ENCODE measurements around the gene SMOC2.
A peak's percentile ranks its signal among the peaks of the same experiment; 100 is the strongest.

SMOC2 gene

DNA sequence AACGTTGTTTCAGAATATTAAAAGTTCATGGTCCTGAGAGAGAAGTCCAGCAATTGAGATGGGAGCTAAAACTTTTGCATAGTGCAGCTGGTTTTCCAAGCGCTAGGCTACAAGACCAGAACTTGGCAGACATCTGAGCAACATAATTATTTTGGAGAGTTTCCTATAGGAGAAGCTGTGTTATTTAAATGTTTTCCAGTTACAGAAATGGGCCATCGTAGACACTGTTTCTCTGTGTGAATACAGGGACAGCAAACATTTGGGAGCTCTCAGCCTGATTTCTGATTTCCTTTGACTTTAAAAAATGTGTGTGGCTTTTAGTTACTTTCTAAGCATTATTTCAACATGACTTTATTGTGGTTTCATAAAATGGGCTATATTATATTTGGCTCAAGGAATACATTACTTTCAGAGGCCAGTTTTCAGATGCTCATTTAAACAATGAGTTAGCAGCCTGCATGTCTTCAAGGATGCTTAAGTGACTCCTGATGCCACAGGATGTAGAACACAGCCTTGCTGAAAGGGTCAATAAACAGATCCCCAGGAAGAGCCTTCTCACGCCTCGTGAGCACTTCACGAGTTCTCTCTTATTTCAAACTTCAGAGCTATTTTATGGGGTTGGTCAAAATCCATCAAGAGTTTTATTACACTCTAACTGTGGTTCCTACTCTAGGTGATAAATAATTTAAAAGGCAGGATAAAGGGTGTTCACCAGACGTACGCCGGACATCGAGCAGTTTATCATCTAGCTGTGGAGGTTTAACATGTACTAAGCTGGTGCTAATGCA lies 193.8 kb downstream of the SMOC2 start:
- no peak for DNase-seq

DNA sequence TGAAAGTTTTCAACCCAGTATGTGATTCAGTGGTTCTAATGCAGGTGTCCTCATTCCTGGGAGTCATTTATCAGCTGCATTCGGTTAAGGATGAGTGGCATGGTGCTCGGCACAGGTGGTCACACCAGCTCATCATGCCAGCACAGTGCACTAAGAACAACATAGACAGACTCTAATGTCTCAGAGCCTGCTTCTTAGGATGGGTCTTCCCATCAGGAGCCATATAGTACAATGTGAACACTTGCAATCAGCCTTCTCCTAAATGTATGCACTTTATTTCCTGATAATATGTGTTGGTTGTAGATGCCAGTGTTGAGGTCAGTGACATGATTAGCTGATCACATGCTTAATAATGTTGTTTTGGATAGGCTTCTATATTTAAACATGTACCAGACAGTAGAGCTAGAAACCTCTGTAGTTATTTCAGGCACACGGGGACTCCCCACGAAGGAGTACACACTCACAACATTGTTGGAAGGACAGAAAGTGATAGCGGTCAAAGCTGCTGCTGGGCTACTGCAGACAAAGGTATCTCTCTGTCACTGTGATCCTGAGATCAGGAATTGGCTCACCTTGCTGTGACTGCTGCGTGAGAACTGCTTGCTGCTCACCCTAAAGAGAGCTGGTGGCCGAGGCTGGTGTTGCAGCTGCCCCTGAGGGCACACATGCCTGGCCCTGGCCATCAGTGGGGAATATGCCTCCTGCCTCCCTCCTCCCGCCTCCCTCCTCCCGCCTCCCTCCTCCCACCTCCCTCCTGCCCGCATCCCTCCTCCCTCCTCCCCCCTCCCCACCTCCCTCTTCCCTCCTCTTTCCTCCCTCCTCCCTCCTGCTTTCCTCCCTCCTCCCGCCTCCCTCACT lies 195.4 kb downstream of the SMOC2 start:
- no peak for DNase-seq

- DNase-seq, result no peak
Observed at GRCh38 chr6:168637834-168638233, 196.8 kb downstream of the SMOC2 start.

GRCh38 chr6:168638468-168639271 lies 197.7 kb downstream of the SMOC2 start:
- no peak for DNase-seq

DNA sequence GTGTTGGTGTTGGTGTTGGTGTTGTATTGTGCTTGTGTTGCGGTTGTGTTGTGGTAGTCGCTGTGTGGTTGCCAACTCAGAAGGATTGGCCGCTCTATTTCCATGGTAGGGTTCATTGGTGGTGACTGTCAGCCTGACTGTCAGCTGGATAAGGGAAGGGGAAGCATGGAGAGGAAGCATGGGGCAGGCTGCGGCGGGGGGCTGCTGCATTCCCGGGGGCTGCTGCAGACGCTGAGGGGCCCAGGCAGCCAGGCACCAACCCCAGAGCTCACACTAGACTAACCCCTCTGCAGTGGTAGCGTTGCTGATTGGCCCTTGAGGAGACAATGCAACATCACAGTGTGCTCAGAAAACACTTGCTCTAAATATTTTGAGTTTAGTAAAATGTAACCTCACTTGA lies 199.2 kb downstream of the SMOC2 start:
- DNase-seq, result no peak

- DNase-seq, result no peak
Observed at GRCh38 chr6:168640768-168641167, 199.8 kb downstream of the SMOC2 start.

DNA sequence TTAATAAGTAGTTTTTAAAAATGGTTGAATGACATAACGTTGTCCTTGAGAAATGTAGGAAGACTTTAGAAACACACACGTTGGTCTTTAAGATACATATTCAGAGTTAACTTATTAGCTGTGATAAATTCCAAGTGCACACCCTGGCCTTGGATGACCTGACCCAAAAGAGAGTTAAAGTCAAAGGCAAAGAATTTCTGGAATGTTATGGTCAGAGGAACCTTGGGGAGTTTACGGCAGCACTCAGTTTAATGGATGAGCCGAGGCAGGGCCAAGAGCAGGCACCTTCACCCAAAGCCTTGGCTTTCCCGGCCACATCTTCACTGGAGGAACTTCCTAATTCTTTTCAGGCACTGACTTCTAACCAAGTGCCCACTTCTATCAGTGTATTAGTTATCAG lies 200.5 kb downstream of the SMOC2 start:
- DNase-seq, result no peak

DNA sequence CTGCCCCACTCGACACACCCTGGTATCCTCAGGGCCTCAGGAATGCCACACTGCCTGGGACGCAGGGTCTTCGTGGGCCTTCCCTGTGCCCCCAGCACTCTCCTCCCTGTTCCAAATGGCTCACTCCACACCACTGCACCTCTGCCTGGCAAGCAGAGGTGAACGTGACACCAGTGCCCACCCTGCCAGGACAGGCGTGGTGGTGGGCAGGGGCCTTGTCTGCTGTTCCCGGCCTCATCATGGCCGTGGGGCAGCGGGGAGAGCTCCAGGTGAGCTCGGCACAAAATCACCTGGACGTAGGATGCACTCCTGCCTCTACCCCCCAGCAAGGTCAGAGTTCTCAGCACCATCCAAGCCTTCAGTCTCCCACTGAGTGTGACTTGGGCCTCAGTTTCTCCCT lies 202.4 kb downstream of the SMOC2 start:
- DNase-seq, result no peak

- no peak for DNase-seq
Observed at GRCh38 chr6:168645326-168645725, 204.3 kb downstream of the SMOC2 start.

GRCh38 chr6:168647271-168647670 lies 206.3 kb downstream of the SMOC2 start:
- no peak for DNase-seq

- DNase-seq, result peak; percentile 69
Observed at GRCh38 chr6:168648240-168649125, 207.5 kb downstream of the SMOC2 start.

GRCh38 chr6:168649209-168649608 lies 208.2 kb downstream of the SMOC2 start:
- DNase-seq, result no peak

GRCh38 chr6:168650671-168651111 lies 209.7 kb downstream of the SMOC2 start:
- no peak for DNase-seq

DNA sequence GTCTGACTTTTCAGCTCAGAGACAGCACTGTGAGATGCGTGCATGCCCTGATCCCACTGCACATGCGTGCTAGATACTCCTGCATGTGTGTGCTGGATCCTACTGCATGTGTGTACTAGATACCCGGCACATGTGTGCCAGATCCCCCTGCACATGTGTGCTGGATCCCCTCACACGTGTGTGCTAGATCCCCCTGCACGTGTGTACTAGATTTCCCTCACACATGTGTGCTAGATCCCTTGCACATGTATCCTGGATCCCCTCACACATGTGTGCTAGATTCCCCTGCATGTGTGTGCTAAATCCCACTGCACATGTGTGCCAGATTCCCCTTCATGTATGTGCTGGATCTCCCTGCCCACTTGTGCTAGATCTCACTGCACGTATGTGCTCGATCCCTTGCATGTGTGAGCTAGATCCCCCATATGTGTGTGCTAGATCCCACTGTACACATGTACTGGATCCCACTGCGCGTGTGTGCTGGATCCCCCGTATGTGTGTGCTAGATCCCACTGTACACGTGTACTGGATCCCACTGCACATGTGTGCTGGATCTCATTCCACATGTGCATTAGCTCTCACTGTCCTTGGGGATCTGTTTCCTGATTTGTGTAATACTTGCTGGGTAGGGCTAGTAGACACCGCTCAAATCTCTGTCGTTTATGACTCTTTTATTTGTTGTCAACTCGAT lies 214.6 kb downstream of the SMOC2 start:
- no peak for DNase-seq

DNA sequence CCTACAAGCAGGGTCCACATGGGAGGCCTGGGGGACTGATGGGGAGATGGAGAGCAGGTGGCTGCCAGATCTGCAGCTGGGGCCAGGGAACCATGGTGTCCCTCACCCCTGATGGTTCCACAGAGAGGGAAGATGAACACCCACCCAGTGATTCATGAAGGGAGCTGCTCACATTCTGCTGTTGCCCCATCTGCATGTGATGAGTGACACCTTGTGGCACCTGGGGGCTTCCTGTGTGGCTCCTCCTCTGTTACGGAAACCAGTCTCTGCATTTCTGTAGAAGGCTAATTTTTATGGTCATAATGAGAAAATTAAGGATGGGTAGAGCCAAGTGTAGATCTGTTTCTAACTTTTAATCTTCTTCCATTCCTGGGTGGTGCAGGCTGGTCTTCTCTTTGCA lies 217.1 kb downstream of the SMOC2 start:
- no peak for DNase-seq

DNA sequence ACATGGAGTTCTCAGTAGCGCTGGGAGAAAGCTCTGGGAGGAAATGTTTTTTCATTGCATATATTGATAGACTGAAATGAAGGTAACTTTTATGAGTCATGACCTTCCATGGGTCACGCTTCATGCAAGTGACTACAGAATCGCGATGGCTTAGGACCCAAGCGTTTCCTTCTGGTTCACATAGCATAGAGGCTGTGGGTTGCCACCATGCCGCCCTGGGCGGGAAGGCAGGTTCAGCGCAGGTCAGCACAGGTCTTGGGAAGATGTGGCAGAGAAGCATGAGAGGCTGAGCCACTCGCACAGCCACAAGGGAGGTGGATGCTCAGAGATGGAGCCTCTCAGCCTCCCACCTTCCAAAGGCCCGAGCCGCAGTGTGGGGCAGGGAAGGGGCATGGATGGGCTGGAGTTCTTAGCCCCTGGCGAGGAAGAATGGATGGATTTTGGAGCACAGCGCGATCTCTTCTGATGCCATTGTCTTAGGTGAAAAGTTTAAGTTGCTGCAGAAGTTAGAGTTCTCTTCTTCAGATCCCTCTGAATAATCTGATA lies 219.5 kb downstream of the SMOC2 start:
- no peak for DNase-seq

GRCh38 chr6:168662301-168662936 lies 221.4 kb downstream of the SMOC2 start:
- no peak for DNase-seq

GRCh38 chr6:168663041-168663440 lies 222.1 kb downstream of the SMOC2 start:
- no peak for DNase-seq

- no peak for DNase-seq
Observed at GRCh38 chr6:168664956-168665355, 224.0 kb downstream of the SMOC2 start.

- DNase-seq, result no peak
Observed at GRCh38 chr6:168666170-168666569, 225.2 kb downstream of the SMOC2 start.
